Daoy (cell line): ENCODE results near the gene UNK. TPM values are rescaled to one million over a fixed set of nuclear protein-coding genes. Genes with fewer than 3 reads are reported as not detected.
"Not testable (repeated sequence)": the region's sequence is repeated elsewhere in the genome, so short reads cannot be mapped to it uniquely, and the experiment has no call there.

Experiments used
- DNase-seq: peaks from one replicate; pipeline ENCODE4 v3.0.0-alpha.2; 2015; ENCODE audit warnings: low read depth
- total RNA-seq: library from RNA; depleted of rRNA; stranded (reverse); fragments of >200 nt; shearing (Covaris generic); gene quantifications from 2 replicates; pipeline ENCODE4 v1.2.3, GENCODE V29; 2014

The UNK gene
- total RNA-seq, 1 experiment from 2014 or later: 40.6 TPM

GRCh38 chr17:75753514-75754377, 30.9 kb upstream of the UNK start:
- DNase-seq: peak; percentile 86

- no peak for DNase-seq
These were observed 30.0 kb upstream of the UNK start for GRCh38 chr17:75754378-75755204.

DNA sequence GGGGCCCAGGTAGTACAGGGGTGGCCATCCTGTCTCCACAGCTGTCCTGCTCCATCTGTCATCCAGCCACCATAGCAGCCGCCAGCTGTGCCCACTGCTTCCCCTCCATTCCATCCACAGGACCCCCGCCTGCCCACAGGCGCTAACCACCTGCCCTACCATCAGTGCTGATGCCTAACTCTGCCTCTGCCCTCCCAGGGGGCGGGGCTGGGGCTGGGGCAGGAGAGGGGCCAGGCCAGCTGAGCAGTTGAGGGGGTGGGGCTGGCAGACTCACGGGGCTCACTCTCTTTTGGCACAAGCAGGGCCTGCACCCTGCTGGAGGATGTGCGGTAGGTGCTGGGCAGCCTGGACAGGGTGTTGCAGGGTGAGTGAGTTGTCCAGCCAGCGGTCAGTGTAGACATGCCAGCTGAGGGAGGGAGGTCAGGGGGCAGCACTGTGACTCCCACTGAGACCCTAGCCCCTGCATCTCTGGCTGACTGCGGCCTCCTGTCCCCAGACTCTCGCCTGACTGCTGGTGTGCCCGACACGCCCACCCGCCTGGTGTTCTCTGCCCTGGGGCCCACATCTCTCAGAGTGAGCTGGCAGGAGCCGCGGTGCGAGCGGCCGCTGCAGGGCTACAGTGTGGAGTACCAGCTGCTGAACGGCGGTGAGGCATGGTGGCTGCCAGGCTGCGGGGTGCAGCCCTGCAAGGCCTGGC, 29.3 kb upstream of the UNK start:
- DNase-seq: no peak

DNA sequence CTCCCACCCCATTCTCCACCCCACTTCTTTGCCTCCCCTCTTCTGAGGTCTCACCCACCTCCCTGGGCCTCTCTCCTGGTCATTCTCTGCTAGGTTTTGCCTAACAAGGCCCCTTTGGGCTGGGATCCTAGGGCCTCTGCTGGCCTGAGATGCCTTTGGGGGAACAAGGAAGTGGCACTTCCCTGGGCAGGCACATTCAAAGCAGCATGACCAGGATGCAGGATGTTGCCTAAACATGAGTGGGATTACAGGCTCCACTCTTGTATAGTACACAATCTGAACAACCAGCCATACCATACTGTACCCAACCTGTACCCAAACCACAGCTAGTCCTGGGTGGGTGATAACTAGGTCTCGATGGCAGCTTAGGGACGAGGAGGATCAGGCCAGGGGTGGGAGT, 28.6 kb upstream of the UNK start:
- DNase-seq: no peak

- DNase-seq: no peak
These were observed 28.0 kb upstream of the UNK start for GRCh38 chr17:75756451-75757085.

DNA sequence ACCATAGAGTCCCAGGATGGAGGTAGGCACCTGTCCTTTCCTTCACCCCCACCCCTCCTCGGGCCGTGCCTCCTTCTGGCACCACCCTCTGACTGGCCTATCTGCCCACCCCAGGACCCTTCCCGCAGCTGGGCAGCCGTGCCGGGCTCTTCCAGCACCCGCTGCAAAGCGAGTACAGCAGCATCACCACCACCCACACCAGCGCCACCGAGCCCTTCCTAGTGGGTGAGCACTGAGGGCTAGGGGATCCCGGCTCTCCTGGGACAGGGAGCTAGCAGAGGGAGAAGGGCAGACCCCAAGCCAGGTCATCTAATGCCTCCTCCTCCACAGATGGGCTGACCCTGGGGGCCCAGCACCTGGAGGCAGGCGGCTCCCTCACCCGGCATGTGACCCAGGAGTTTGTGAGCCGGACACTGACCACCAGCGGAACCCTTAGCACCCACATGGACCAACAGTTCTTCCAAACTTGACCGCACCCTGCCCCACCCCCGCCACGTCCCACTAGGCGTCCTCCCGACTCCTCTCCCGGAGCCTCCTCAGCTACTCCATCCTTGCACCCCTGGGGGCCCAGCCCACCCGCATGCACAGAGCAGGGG, 27.4 kb upstream of the UNK start:
- no peak for DNase-seq

DNA sequence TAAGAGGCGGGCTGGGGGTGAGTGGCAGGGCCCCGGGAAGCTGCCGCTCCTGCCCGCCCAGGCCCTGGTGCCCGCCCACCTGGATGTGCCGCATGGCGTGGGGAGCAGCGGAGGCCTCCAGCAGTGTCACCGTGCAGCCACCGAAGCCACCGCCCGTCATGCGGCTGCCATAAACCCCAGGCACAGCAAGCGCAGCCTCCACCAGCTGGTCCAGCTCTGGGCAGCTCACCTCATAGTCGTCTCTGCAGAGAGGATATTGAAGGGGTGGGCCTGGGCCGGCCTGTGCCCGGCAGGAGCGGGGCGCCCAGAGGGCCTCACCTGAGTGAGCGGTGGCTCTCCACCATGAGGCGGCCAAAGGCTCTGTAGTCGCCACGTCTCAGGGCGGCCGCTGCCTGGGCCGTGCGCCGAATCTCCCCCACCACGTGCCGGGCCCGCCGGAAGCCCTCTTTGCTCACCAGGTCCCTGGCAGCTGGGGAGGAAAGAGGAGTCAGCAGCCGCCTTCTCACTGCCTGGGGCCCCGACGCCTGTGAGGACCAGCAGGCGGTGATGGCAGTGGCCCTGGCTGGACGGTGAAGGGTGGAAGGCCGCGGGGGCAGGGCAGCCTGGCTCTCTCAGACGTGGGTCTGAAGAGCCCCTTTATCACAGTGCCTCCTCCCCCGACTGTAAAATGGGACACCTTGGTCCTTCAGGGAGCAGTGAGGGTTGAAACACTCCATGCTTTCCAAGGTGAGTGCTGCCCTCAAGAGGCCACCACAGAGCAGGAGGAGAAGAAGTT, 26.3 kb upstream of the UNK start:
- DNase-seq: no peak

GRCh38 chr17:75759457-75759856, 25.1 kb upstream of the UNK start:
- no peak for DNase-seq

- not testable (repeated sequence) for DNase-seq
These were observed 24.5 kb upstream of the UNK start for GRCh38 chr17:75759978-75760640.

DNA sequence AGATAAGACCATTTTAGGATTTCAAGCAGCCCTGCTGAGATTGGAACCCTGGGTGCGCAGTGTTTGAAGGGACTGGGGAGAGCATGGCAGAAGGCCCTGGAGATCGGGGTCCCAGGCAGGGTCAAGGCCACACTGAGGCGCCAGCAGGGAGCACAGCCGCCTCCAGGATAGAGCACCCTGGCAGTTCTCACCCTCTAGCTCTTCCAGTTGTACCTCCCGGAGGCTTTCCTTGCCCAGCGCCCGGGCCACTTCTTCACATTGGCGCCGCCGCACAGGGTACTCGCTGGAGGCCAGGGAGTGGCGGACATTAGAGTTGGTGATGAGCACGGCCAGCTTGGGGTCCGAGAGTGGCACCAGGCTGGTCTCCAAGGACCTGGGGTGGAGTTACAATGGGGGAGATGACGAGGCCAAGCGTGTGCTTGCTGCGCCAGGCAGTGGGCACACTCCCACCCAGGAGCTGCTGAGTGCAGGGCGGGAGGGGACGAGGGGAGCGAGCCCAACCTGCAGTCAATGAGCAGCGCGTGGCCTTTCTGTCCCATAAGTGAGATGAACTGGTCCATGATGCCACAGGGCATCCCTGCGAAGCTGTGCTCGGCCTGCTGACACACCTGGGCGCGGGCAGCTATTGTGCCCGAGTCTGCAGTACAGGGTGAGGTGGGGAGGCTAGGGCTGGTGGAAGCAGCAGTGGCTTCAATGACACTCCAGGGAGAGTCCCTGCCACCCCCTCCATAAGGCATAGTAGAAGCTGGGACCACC, 21.9 kb upstream of the UNK start:
- no peak for DNase-seq

DNA sequence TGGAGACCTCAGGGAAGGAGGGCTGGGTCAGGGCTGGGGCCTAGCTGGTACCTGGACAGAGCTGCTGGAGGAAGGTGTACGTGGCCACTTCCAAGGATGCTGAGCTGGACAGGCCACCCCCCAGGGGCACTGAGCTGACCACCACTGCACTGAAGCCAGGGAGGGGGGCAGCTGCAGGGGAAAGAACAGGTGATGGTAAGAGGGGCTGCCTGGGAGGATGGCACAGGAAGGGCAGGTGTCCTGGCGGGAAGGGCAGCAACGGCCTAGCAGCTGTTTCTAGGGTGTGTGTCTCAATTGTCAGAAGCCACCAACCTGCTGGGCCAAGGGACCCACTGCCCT, 21.4 kb upstream of the UNK start:
- no peak for DNase-seq

GRCh38 chr17:75763613-75764416, 20.8 kb upstream of the UNK start:
- DNase-seq: peak; percentile 13

- DNase-seq: no peak
These were observed 20.2 kb upstream of the UNK start for GRCh38 chr17:75764417-75764710.

DNA sequence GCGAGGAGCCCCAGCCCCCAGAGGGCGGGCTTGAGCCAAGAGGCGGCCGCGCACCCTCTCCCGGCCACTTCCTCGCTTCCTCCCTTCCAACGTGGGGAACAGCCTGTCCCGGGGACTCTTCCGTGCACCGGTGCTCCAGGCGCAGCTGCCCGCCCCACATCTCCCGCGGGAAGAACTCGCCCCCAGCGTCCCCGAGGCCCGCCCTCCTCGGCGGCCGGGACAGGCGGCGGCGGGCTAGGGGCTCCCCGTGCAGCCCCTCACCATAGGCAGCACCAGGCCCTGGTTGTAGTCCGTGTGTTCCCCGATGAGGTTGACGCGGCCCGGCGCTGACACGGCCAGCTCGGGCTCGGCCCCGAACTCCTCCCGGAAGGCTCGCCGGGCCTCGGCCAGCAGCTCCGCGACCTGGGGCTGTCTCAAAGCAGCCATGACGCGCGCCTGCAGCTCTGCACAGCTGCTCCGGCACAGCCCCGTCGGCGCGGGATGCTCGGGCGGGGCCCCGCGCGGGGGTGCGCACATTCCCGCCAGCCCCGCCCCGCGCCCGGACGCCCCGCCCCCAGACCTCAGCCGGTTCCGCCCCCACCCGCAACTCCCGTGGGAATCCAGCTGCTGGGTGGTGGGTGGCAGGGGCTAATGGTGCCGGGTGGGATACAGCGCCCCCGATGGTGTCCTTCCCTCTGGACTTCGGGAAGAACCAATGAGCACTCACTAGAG, 19.7 kb upstream of the UNK start, which contains the start of gene GALK1:
Gene GALK1, minus strand, starts transcription at position 482 of the 711 bp plus-strand sequence. Its CDS starts 56 bp downstream, at position 426.
- DNase-seq: peak; percentile 74

DNA sequence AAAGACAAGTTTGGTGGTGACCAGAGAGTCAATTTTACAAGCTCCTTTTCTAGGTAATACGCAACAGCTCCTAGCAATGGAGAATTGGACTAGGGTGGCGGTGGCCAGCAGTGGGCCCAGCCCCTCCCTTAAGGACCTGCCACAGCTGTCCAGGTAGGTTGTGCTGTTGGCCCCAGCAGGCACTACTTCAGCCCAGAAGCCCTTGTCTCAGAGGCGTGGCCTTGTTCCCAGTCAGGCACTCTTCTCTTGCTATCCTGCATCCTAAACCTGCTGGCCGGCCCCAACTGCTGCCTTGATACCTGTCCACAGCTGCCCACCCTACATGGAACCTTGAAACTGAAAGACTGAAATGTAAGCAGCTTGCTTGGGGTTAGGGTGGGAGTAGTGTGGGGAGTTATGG, 18.6 kb upstream of the UNK start:
- DNase-seq: peak; percentile 3

DNA sequence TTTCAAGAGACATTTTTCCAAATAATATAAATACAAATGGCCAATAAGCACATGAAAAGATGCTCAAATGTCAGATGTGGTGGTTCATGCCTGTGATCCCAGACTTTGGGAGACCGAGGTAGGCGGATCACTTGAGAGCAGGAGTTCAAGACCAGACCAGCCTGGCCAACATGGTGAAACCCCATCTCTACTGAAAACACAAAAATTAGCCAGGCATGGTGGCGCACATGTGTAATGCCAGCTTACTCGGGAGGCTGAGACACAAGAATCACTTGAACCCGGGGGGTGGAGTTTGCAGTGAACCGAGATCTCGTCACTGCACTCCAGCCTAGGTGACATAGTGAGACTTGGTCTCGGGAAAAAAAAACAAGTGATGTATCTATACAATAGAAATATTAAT, 16.7 kb upstream of the UNK start:
- DNase-seq: no peak

DNA sequence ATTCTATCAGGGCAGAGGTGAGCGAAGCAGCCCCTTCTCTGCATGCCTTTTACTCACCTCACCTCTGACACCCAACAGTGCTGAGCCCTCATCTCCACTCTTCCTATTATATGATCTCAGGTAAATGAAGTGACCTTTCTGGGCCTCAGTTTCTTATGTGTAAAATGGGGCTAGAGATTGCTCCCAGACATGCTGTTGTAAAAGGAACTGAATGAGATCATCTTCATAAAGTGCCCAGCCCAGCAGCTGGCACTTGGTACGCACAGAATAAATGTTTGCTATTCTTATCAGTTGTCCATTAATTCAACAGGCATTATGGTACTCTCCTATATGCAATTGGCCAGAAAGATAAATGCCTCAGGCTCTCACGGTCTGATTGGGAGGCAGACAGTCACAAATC, 15.1 kb upstream of the UNK start:
- DNase-seq: peak; percentile 4
